OCI-M2 (cell line): Measurements from ENCODE around the gene KCNA3.
"Not testable (repeated sequence)": the region's sequence is repeated elsewhere in the genome, so short reads cannot be mapped to it uniquely, and the experiment has no call there.

Experiments
- DNase-seq: peaks from one replicate; lab custom pipeline; 2025; ENCODE audit not compliant: unreplicated experiment; lab: John Stamatoyannopoulos, UW

The KCNA3 gene

DNA sequence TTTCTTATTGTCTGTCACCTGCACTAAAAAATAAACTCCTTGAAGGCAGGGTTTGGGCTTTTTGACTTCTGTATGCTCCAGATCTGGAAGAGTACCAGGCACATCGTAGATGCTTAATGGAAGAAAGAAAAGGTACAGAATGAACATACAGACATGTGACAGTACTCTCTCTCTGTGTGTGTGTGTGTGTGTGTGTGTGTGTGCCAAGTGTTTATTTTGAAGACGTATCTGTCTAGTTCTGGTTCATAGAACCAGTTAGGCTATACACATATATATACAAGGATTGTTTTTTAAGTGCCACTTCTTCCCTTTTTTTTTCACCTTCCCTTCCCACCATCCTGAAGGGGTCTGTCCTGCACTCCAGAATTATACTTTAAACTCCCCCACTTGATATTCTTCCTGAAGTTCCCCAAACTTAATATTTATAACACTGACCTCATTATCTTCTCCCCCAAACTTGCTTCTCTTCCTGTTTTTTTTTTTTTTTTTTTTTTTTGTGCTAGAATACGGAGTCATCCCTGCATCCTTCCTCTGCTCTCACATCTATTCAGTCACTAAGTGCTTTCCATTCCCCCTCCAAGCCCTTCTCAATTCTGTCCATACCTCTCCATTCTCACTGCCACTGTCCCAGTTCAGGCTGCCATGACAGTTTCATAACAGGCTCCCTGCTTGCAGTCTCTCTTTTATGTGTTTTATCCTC, 5.4 kb upstream of the KCNA3 start:
- no peak for DNase-seq

DNA sequence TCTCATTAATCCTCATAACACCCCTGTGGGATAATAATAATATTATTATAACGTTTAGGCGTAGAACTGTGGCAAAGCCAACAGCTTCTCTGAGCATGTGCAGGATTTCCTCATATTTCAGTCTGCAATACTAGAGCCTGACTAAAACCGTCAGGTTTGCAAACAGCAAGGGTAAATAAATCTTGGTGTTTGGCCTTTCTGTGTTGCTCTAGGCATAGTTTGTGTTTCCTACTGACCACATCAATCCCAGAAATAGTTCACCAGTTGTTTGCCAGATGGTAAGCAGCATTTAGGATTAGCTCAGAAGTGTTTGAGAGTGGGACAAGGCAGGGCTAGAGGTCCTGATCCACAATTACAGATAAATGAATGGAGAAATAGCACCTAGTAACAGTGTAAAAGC, 2.8 kb upstream of the KCNA3 start:
- DNase-seq: no peak

GRCh38 chr1:110676970-110677369, 2.2 kb upstream of the KCNA3 start:
- DNase-seq: no peak

DNA sequence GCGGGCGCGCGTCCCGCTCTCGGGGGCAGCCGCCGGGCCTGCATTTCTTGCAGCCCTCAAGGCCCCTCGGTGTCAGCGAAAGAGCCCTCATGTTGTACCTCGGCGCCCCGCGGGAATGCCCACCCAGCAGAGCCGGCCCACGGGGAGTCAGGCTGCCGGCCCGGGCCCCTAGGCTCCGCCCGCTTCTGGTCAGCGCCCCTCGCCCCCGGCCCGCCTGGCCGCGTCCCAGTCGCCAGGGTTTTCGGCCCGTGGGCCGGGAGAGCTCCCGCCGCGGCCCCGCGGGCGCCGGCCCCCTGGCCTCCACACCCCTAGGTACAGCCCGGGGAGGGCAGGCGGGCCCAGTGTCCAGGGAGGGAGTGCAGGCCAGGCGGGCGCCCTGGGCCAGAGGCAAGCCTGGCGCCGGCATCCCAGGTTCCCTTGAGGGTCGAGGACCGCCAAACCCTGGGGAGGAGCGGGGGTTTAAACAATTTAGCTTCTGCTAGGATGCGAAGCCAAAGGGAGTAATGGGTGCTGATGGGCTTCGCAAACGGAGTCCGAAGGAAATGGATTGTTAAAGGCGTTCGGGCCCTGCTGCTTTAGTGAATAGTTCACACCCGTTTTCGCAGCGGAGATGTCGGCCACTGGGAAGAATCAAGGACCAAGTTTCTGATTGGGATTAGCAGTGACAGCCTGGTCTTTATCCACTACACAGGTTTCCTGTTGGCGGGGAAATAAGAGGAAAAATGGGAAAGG, 486 bp upstream of the KCNA3 start:
- no peak for DNase-seq

- DNase-seq: no peak
These were observed 869 bp downstream of the KCNA3 start for GRCh38 chr1:110673805-110674336.

DNA sequence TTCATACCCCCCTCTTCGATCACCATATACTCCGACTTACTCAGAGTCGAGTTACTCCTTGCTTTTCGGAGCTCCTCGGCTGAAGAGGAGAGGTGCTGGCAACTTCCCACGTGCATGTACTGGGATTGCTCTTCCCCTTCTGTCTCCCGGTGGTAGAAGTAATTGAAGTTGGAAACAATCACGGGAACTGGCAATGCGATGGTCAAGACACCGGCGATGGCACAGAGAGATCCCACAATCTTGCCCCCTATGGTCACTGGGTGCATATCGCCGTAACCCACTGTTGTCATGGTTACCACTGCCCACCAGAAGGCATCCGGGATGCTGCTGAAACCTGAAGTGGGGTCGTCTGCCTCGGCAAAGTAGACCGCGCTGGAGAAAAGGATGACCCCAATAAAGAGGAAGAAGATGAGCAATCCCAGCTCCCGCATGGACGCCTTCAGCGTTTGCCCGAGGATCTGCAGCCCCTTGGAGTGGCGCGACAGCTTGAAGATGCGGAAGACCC, 1.5 kb downstream of the KCNA3 start:
- DNase-seq: no peak

DNA sequence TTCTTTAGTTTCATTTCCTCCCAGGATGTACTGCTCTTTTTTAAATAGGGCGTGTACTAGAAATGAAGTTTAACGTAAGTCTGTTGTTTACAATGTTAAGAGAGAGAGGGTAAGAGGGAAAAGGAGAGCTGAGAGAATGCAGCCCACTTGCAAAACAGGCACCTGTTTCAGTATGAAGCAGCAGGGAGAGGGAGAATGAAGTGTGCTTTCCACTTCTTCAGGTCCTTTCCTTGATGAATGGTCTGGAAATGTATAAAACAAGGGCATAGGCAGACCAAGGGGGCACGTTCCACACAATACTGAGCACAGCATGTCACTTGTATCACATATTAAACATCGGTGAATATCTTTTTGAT, 2.0 kb downstream of the KCNA3 start:
- DNase-seq: no peak

DNA sequence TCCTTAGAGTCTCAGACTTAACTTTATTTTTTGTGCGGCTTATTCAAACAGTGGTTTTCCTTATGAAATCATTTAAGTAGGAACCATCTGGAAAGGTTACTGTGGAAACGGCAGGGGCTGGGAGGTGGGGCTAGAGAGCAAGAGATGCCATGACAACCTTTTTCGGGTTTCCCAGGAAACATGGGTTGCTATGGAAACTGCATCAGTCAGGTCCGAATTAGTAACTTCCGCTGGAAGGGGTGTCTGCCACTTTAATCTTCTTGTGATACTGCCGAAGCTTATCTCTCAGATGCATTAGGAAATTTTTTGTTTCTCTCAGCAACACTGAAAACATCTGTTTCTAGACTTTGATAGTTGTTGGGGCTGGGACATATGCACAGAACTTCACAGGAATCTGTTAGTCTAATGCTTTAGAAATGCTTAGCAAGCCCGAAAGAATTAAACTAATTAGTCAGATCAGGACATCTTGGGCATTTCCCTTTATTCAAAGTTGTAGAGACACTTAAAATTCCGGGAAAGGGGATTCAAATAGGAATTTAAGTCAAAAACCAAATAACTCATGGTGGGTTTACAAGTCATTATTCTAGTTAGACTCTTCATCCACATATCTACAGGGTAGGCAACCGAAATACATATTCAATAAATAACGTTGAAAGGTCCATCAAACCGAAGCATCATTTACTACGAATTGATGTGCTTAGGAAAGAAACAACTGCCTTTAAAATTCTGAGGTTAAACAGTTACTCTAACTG, 2.6 kb downstream of the KCNA3 start:
- no peak for DNase-seq

DNA sequence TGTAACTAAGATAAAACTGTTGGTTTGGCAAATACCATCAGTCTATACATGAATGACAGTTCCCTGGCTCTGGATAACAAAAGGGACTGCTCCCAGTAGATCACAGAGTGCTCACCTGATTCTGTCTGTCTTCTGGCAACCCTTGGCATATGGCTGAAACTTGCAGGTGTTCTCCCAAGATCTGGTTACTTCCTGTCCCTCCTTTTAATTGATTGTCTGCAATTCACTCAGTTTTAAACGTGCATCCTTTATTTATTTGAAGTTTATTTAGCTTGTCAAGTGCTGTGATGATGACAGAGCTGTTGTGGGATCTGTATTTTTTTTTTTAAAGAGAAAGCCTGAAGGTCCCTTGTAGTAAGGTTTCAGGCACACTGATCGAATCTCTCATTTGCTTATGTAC, 3.4 kb downstream of the KCNA3 start:
- no peak for DNase-seq

DNA sequence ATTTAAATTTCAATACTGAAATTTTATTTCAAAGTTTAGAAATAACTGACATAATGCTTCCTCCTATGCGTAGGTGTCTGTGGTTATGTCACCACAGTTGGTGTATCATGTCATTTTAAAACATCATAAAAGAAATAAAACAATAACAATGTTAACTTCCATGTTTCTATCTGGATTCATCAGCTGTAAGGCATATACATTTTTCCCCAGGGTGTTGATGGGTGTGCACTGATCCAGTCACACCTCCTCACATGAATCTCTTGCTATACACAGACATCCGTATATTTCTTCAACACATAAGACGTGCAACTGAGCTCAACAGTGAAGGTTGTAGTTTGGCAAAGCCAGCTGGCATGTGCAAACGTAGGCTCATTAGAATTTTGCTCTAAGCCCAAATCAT, 6.2 kb downstream of the KCNA3 start:
- DNase-seq: no peak

DNA sequence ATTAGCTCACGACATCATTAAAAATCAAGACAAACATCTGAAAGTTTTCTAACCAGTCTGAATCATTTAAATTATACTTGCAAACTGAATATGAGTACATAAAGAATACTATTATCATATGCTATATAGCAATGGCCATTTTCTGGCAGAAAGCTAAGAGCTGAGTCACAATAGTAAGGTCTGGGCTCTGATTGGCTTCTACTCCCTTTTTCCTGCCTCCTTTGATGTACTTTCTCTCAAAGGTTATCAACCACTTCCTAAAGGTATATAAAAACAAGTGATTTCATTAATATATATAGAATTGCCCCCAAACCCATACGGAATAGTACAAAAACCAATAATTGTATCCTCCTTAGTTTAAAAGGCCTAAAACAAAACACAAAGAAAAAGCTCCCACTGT, 7.0 kb downstream of the KCNA3 start:
- no peak for DNase-seq

DNA sequence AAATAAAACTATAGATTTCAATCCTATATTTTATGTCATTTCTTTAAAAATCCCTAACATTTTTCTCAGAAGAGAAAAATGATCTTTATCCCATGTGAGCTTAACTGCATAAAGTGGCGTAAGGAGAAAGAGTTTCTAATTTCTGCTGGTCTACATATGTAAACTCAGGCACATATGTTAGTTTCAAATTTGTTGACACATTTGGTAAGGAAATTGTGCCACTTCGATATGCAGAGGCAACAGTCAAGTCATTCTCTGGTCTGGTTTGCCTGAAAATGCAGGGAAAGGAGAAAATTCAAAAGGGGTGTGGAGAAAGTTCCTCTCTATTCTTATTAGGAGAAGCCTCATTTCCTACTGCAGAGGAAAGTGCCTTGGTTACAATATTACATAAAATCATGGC, 11.5 kb downstream of the KCNA3 start:
- DNase-seq: no peak

DNA sequence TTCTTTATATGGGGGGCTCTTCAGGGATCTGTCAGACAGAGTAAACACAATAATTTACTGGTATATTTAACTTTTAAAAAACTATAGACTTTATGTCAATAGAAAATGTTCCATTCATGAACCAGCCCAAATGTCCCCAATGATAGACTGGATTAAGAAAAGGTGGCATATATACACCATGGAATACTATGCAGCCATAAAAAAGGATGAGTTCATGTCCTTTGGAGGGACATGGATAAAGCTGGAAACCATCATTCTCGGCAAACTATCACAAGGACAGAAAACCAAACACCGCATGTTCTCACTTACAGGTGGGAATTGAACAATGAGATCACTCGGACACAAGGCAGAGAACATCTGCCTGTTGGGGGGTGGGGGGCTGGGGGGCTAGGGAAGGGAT, 15.2 kb downstream of the KCNA3 start:
- DNase-seq: not testable (repeated sequence)

DNA sequence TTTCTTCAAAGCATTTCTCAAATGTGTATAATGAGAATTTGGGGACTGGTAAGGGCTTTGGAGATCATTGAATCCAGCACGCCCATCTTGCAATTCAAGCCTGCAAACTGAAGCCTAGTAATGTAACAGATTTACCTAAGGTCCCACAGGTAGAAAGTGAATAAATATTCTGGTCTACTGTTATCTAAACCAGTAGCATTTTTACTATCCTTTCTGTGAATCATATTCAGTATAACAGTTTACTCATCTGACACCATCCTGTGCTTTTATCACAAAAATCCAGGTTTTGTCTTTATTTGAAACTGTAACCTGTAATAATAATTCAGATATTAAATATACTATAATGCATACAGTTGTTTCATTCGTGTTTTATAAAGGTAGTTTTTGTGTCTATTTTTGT, 17.4 kb downstream of the KCNA3 start:
- no peak for DNase-seq

DNA sequence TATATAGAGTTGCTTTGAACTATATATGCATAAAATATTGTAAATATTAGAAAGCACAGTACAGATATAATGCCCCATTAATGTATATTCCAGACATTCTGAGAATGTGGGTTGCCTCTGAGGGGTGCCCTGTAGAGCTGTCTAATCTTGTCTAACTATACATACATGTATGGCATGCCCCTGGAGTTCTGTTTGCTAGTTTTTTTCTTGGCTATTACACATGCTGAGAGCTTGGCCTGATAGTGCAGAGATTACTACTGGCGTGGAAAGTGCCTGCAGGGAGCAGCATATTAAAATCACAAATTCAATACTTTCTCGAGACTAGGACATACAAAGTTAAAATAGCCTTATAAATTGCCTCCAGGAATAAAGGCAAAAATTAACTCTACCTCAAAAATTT, 24.1 kb downstream of the KCNA3 start:
- DNase-seq: no peak

- DNase-seq: no peak
These were observed 26.3 kb downstream of the KCNA3 start for GRCh38 chr1:110648417-110648816.

DNA sequence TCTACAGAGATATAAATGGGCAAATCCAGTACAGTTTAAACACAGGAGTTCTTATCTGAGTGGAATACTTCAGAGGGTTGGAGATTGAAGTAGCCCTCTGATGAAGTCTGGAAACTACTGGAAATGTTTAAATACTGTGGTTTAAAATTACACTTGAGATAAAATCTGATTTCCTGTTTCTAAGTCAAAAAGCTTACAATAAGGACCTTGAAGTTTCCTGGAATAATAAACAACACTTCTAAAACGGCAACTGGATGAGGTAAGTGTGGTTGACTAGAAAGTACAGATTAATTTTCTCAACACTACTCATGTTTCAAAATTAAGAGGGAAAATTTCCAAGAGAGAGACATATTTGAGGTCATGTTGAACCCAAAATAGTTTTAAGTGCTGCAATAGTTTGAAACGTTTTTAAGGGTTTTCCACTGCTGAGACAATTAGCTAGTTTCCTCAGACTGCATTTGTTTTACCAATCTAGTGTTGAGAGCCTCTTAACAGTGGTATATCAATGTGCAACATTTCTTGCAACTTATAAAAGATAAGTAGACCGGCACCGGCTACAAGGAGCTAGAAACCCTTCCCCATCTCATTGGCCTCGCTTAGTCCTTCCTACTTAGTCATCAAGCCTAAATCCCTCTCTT, 27.4 kb downstream of the KCNA3 start:
- DNase-seq: no peak

- DNase-seq: no peak
These were observed 28.7 kb downstream of the KCNA3 start for GRCh38 chr1:110645821-110646735.

DNA sequence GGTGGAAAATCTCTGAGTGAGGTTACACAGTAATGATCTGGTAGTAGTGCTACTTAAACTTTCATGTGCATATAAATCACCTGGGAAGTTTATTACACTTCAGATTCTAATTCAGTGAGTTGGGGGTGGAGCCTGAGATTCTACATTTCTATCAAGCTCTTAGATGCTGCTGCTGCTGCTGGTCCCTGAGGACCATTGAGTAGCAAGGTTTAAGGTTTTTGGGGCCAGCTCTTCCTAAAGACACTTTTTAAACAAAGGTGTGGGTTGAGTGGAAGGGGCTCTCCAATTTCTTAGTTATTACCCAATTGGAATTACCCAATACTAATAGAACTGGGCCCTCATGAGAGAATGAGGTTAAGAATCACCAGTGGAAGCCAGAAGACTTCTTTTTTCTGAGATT, 29.5 kb downstream of the KCNA3 start:
- DNase-seq: no peak

GRCh38 chr1:110643879-110644472, 30.8 kb downstream of the KCNA3 start:
- no peak for DNase-seq
